ENCODE results near the gene OR52E4. TPM values are rescaled to one million over a fixed set of nuclear protein-coding genes. Genes with fewer than 3 reads are reported as not detected.

Gene OR52E4
- total RNA-seq, 1 experiment from 2014 or later, result not detected

DNA sequence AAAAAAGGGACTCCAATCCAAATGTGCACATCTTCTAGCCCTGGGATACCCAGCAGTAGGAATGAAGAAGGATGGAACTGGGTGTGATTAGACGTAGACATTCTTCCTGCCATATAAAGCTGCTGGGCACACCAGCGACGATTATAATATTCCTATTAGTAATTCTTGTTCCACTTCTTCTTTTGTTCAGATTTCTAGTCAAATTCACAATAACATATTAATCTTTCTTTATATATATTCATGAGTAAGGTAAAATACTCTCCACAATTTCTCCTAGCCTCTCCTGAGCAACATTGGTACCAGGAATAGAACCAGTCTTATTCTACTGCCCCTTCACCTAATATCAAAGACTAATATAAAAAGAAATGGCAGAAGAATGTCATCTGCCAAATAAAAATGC, 22.8 kb upstream of the OR52E4 start, which contains the start of gene OR52E8:
OR52E8 (minus strand) TSS at position 101 of the 400 bp plus-strand sequence; CDS start at position 101, 0 bp downstream.
- no peak within 1 kb of the TSS for H3K4me3 Mint-ChIP-seq (ENCODE audit: low read depth, unreplicated experiment)
- no TSS peak for BruUV-seq (replicated peaks)
- H3K36me3 Mint-ChIP-seq (ENCODE audit: insufficient read depth, unreplicated experiment), result no peaks in the 10 kb centered on the region
- CTCF ChIA-PET, result no interaction called here
- no peaks in the 10 kb centered on the region for H3K27me3 Mint-ChIP-seq (ENCODE audit: unreplicated experiment)
- no peak within 1 kb of the TSS for H3K27ac Mint-ChIP-seq (ENCODE audit: unreplicated experiment)
- TF ChIP-seq, protein P1, sequence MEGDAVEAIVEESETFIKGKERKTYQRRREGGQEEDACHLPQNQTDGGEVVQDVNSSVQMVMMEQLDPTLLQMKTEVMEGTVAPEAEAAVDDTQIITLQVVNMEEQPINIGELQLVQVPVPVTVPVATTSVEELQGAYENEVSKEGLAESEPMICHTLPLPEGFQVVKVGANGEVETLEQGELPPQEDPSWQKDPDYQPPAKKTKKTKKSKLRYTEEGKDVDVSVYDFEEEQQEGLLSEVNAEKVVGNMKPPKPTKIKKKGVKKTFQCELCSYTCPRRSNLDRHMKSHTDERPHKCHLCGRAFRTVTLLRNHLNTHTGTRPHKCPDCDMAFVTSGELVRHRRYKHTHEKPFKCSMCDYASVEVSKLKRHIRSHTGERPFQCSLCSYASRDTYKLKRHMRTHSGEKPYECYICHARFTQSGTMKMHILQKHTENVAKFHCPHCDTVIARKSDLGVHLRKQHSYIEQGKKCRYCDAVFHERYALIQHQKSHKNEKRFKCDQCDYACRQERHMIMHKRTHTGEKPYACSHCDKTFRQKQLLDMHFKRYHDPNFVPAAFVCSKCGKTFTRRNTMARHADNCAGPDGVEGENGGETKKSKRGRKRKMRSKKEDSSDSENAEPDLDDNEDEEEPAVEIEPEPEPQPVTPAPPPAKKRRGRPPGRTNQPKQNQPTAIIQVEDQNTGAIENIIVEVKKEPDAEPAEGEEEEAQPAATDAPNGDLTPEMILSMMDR (IDR thresholded peaks at IDR 0.05; ENCODE audit: unreplicated experiment), result no peak
- intact Hi-C loops (cut with micrococcal nuclease; ENCODE audit: unreplicated experiment), result no loop called here
- H3K4me1 Mint-ChIP-seq (ENCODE audit: low read depth, unreplicated experiment), result no peaks in the 10 kb centered on the region
- no peak for DNase-seq
- peaks cover 13% of the 10 kb centered on the region for H3K9me3 Mint-ChIP-seq (ENCODE audit: low read depth, unreplicated experiment)

GRCh38 chr11:5865826-5866225, 14.6 kb upstream of the OR52E4 start:
- no peak for DNase-seq
- CTCF ChIA-PET, result no interaction called here
- no peak overlapping the region for H3K4me3 Mint-ChIP-seq (ENCODE audit: low read depth, unreplicated experiment)
- no peaks in the 10 kb centered on the region for H3K4me1 Mint-ChIP-seq (ENCODE audit: low read depth, unreplicated experiment)
- H3K9me3 Mint-ChIP-seq (ENCODE audit: low read depth, unreplicated experiment), result peaks cover 2% of the 10 kb centered on the region
- H3K36me3 Mint-ChIP-seq (ENCODE audit: insufficient read depth, unreplicated experiment), result no peaks in the 10 kb centered on the region
- intact Hi-C loops (cut with micrococcal nuclease; ENCODE audit: unreplicated experiment), result no loop called here
- H3K27me3 Mint-ChIP-seq (ENCODE audit: unreplicated experiment), result no peaks in the 10 kb centered on the region
- TF ChIP-seq, protein P1 (IDR thresholded peaks at IDR 0.05; ENCODE audit: unreplicated experiment), result no peak
- no peak overlapping the region for H3K27ac Mint-ChIP-seq (ENCODE audit: unreplicated experiment)
- BruUV-seq (replicated peaks), result no TSS peak

GRCh38 chr11:5878564-5878963, 1.9 kb upstream of the OR52E4 start:
- no TSS peak for BruUV-seq (replicated peaks)
- H3K9me3 Mint-ChIP-seq (ENCODE audit: low read depth, unreplicated experiment), result peaks cover 8% of the 10 kb centered on the region
- peaks cover 19% of the 10 kb centered on the region for H3K27me3 Mint-ChIP-seq (ENCODE audit: unreplicated experiment)
- CTCF ChIA-PET, result no interaction called here
- H3K4me3 Mint-ChIP-seq (ENCODE audit: low read depth, unreplicated experiment), result no peak overlapping the region
- no peaks in the 10 kb centered on the region for H3K4me1 Mint-ChIP-seq (ENCODE audit: low read depth, unreplicated experiment)
- H3K36me3 Mint-ChIP-seq (ENCODE audit: insufficient read depth, unreplicated experiment), result no peaks in the 10 kb centered on the region
- intact Hi-C loops (cut with micrococcal nuclease; ENCODE audit: unreplicated experiment), result no loop called here
- no peak for DNase-seq
- H3K27ac Mint-ChIP-seq (ENCODE audit: unreplicated experiment), result no peak overlapping the region
- TF ChIP-seq, protein P1 (IDR thresholded peaks at IDR 0.05; ENCODE audit: unreplicated experiment), result no peak

- no peaks in the 10 kb centered on the region for H3K36me3 Mint-ChIP-seq (ENCODE audit: insufficient read depth, unreplicated experiment)
- intact Hi-C loops (cut with micrococcal nuclease; ENCODE audit: unreplicated experiment), result no loop called here
- no peak for DNase-seq
- H3K27ac Mint-ChIP-seq (ENCODE audit: unreplicated experiment), result no peak overlapping the region
- CTCF ChIA-PET, result no interaction called here
- BruUV-seq (replicated peaks), result no TSS peak
- TF ChIP-seq, protein P1 (IDR thresholded peaks at IDR 0.05; ENCODE audit: unreplicated experiment), result no peak
- no peaks in the 10 kb centered on the region for H3K9me3 Mint-ChIP-seq (ENCODE audit: low read depth, unreplicated experiment)
- no peak overlapping the region for H3K4me3 Mint-ChIP-seq (ENCODE audit: low read depth, unreplicated experiment)
- H3K27me3 Mint-ChIP-seq (ENCODE audit: unreplicated experiment), result peaks cover 19% of the 10 kb centered on the region
- H3K4me1 Mint-ChIP-seq (ENCODE audit: low read depth, unreplicated experiment), result no peaks in the 10 kb centered on the region
These were observed 1.3 kb downstream of the OR52E4 start for GRCh38 chr11:5881756-5882155.

Data from Calu3 (cell line).